Measurements from ENCODE around the gene PKNOX2.

The PKNOX2 gene

DNA sequence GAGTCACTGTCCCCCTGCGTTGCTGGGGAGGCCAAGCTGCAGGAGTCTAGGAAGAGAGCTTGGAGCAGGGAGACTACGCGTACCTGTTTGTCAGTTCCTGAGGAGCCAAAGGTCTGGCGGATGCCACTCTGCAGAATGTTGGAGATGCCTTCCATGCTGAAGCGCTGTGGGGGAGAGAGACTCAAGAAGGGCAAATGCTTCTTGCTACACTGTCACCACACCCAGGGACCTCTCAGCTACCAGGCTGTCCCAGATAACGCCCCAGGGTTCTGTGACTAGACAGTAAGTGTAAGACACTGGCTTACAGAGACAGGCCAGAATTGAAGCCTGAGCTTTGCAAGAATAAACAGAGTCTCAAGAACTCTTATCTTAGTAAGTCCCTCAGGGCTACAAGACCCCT lies 289.5 kb downstream of the PKNOX2 start:
- DNase-seq: no peak

DNA sequence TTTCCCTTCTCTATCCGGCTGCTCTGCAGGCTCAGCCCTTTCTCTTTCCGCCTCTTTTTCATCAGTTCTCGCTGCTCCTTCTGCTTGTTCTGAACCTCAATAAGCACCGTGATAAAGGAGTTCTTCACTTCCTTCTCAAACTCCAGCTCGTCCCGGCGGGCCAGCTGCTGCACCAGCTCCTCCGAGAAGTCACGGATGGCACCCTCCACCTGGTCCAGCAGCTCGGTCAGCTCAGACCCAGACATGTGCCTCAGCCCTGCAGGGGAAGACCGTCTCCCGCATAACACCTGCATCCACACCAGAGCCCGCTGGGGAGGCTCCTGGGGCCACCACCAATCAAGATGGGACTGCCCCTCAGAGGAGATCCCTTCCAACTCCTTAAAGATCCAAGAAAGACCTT lies 291.3 kb downstream of the PKNOX2 start:
- DNase-seq: no peak

DNA sequence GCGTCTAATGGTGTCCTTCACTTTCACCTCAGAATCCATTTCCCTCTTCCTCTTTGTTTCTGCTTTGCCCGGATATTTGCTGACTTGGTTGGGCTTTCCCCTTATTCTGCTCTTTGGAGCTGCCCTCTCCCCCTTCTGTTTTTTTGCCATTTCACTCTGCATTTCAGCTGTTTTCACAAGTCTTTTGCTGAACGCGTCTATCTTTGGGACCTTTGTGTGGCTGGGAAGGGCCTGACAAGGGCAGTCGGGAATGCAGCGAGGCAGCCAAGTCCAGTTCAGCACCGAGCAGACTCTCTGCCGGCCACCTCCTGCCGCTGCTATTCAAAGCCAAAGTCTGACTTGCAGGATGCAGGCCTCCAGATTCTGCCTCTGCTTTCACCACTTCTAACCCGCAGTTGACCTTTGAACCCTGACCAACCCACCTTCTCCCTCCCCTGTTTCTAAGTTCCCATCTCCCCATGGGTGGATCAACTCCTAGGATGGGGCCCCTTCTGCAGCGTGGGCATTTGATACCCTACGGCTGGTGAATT lies 293.3 kb downstream of the PKNOX2 start:
- DNase-seq: no peak

DNA sequence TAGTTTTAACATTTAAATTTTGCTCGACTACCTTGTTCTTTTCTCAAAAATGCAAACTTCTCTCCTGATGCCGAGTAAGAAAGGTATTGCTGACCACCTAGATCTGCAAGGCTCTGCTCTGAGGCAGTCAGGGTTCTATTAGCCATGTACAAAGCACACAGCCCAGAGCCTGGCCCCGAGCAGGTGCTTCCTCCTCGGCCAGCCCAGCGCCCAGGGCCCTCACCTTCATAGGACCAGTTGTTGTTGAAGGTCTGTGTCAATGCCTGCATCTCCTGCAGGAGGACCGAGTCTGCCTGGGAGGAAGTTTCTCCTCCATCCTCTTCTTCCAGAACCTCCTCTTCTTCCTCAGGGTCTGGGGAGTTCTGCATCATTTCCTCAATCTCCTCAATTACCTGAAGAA lies 295.7 kb downstream of the PKNOX2 start:
- no peak for DNase-seq

DNA sequence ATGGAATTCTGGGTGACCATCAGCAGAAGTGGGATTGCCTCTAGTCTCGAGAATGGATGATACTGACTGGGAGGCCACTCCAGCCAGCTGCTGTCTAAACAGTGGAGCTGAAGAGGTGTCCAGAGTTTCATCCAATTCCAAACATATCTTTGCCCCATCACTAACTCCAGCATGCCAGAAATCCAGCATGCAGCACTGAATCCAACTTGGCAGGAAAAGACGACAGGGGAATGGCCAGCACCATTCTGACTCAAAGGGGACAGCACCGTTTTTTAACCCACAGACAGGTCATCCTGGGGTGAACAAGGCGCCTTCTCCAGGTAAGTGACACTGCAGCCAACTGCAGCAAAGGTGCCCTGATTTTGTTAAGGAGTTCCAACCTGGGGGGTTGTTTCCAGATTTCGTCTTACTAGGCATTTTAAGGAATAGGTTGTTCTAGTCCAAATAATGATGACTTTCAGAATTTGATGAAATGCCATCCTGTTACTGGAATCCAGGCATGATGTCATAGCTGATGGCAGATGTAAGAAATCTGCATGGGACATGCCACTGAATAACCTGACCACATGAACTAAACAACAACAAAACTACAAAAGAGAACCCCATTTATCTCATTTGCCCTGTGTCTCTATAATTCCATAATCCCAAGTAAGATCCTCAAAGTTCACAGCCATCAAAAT lies 299.2 kb downstream of the PKNOX2 start:
- no peak for DNase-seq

DNA sequence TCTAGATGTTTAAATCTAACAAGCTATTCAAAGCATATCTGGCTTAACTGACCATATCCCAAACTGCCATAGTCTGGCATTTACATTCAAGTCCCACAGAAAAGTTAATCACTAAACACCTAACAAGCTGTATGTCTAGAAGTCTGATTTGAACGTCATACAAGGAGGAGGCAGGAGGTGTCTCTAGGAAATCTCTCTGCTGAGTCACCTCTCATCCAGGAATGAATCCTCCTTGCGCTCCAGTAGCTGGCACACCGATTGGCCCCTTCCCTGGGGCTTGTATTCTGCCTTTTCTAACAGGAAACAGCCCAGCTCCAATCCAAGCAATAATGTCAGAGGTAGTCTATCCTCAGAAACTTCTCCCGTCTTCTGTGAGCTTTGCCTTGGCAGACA lies 299.7 kb downstream of the PKNOX2 start:
- peak; percentile 62 to 73 for DNase-seq

DNA sequence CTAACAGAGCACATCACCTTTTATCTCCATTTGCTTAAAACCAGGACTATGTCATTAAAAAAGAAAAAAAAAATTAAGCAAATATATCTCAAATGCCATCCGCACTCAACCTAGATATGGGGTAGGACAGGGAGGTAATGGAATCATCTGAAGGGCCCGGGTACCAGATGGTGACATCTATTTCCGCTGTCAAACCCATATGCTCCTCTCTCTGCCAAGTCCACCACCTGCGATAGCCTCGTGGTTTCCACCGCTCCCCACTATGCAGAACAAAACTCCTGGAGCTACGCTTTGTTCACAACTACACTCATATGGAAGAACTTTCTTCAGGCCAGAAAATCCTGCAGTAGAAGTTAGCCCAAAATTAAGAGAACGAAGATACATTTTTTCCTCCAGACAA lies 300.1 kb downstream of the PKNOX2 start:
- DNase-seq: peak in 1 of 2 experiments; percentile 73

DNA sequence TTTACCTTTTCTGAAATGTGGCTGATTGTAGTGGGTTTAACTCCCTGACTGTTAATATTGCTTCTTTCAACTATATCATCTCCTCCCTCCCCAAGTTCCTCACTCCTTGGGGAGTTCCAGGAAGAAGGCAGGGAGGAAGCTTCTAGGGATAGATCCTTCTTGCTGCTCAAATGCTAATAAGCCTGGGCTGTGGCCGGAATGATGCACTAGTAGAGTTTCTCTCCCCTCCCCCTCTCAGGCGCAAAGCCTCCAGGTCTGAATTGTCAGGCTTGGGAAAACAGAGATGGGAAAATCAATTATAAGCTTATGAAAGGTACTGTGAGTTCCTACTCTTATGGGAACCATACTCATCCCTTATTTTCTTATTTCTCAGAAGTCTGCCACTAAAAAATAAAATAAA lies 300.7 kb downstream of the PKNOX2 start:
- DNase-seq: no peak

DNA sequence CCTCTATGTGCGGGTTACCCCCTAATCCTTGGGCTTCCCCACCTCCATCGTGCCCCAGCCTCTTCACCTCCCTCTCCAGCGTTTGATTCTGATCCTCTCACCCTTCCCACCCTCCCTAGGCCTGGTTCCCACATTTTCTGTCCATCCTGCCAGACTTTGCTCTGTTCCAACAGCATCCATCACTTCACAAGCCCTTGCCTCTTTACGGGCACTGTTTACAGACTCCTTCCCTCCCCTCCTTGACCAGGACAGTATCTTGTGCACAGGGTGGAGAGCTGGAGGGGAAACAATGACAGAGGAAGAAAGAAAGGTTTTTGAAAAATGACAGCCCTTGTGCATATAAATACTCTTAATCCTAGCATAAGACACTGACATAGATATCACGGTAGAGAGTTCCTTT lies 301.1 kb downstream of the PKNOX2 start:
- no peak for DNase-seq

DNA sequence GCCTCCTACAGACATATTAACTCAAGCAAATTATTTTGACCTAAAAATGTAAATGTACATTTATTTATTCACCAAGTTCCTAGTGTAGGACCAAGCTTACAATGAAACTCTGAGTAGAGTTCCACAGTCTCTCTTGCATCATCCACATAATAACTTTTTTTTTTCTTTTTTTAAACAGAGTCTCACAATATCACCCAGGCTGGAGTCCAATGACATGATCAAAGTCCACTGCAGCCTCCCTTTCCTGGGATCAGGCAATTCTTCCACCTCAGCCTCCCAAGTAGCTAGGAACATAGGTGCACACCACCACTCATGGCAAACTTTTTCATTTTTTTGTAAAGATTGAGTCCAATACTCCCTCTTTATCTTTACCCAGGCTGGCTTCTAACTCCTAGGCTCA lies 303.5 kb downstream of the PKNOX2 start:
- DNase-seq: no peak

DNA sequence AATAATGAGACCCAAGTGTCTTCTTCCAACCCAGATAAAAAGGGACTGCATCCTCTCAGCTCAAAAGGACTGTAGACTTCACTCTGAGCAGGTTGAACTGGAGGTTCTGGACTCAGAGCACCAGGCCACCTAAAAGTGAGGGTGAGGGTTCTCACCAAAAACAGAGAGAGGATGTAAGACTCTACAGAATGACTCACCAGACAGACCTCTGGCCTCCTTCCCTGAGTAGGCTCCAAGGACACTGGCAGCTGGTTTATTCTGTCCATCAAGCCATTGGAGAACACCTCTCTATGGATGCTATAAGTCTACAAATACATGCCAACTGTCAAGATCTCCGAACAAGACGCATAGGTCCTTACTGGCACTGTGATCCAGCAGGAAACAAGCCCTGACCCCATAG lies 304.3 kb downstream of the PKNOX2 start:
- no peak for DNase-seq

DNA sequence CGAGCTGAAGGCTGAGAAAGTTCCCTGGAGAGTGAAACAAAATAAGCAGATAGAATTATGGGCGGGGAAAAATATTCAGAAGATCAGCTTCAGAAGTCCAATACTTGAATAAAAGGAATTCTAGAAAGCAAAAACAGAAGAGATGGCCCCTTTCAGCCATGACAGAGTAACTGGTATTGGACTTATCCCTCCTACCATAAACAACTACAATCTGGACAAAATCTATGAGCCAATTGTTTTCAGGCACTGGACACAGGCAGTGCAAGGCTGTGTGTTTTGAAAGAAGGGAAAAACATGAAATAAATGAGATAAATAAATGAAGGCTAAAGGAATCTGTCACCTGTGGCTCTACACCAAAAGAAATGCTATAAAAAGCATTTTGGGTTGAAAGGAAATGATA lies 305.8 kb downstream of the PKNOX2 start:
- no peak for DNase-seq

DNA sequence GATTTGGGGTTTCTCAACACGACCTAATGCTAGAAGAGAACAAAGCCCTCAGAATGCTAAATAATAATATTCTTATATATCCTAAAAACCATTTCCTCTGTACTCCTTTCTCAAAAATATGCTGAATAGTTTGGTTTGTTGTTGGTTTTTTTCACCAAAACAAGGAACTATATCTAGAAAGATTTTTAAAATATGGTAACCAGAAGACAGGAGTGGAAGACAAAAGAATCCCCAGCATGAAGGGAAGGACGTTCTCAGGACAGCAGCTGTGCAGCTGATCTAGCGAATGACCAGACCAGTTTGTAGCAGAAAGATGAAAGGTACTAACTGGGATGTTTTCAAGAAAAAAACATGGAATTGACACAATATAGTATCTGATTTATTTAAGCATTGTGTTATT lies 312.2 kb downstream of the PKNOX2 start:
- DNase-seq: no peak

DNA sequence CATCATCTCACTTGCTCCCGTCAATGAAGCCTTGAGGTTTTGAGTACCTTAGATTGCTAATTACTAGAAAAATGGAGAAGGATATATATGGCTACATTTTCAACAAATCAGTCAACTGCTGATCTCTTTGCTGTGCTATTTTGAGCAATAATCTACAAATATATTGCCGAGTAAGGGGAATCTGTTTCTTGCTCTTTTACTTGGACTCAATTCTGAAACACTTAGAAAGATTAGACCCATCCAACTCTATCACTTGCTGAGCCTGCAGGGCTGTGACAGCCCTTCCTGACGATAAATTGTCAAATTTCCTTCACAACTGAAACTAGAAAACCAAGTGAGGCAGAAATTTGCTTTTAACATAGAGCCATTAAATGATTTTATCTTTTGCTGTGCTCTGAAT lies 314.6 kb downstream of the PKNOX2 start:
- DNase-seq: no peak

DNA sequence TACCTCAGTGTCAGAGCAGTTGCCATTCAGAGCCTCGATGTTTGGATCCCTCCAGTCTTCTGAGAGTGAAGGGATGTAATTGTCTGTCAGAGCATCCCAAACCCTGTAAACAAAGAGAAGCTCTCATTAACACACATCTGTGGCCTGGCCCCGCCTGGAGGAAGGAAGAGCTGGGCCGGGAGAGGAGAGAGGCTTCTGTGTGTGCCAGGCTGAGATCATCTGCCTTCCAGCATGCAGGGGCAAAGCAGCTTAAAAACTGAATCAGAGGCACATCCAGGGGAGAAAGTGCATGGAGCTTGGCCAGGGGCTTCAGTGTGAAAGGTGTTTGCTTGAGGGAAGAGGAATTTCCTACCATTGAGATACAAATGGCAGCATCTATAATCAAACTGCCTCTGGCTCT lies 317.0 kb downstream of the PKNOX2 start:
- no peak for DNase-seq
